Stimulated activated CD4-positive, alpha-beta T cell treated with anti-CD3 and anti-CD28 coated beads, Interleukin-2, amount 100 ng/mL, for 24 hours (primary cell): ENCODE results near the gene CLPTM1.

Experiments used
- DNase-seq, 2 donors: peaks; one replicate each; pipeline ENCODE4 v3.0.0-alpha.2; 2020

The CLPTM1 gene

DNA sequence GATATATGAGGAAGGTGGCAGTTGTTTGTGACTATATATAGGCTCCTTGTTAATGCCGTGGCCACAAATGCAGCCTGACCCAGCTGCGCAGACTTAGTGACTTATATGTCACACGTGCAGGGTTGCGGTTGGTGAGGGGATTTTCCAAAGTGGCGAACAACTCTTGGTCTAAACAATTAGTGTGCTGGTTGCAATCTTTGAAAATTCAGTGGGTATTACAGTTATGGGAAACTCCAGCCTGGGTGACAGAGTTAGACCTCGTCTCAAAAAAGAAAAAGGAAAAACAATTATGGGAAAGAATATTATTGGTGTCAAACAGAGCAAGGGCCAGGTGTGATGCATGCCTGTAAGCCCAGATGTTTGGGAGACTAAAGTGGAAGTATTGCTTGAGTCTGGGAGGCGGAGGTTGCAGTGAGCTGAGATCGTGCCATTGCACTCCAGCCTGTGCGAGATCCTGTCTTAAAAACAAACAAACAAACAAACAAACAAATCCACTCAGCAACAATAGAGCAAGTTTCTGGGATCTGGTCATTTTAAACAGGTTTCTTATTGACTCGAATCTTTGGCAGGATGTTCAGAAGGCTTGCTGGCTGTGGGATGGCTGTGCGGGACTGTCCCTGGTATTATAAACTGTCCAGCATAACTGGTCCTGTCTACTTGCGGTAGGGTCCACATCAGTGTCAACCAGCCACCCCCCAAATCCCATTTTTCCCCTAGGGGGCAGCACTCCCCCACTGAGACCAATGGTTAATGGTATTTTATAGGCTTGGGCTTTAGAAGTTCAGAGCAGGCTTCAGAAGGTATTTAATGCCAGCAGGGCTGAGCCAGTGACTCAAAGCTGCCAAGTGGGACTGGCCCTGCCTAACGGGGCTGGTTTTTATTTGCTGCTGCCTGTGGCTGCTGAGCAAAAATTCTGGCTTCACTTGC, 61.5 kb downstream of the CLPTM1 start:
- peak; percentile 66 to 75 for DNase-seq

- no peak for DNase-seq
Observed at GRCh38 chr19:45019187-45019586, 64.0 kb downstream of the CLPTM1 start.

DNA sequence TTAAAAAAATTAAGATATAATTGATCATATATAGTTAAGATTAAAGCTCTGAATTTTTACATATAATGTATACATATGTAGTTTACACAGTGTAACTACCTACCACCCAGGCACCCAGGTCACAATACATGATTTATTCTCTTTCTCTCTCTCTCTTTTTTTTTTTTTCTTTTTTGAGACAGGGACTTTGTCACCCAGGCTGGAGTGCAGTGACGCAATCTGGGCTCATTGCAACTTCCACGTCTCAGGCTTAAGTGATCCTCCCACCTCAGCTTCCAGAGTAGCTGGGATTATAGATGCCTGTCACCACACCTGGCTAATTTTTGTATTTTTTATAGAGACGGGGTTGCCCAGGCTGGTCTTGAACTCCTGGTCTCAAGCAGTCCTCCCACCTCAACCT, 64.9 kb downstream of the CLPTM1 start:
- no peak for DNase-seq

GRCh38 chr19:45021971-45022370, 66.8 kb downstream of the CLPTM1 start:
- DNase-seq, result no peak

GRCh38 chr19:45023048-45023447, 67.9 kb downstream of the CLPTM1 start:
- no peak for DNase-seq

GRCh38 chr19:45025264-45025663, 70.1 kb downstream of the CLPTM1 start:
- no peak for DNase-seq

GRCh38 chr19:45027371-45027770, 72.2 kb downstream of the CLPTM1 start:
- DNase-seq, result no peak

DNA sequence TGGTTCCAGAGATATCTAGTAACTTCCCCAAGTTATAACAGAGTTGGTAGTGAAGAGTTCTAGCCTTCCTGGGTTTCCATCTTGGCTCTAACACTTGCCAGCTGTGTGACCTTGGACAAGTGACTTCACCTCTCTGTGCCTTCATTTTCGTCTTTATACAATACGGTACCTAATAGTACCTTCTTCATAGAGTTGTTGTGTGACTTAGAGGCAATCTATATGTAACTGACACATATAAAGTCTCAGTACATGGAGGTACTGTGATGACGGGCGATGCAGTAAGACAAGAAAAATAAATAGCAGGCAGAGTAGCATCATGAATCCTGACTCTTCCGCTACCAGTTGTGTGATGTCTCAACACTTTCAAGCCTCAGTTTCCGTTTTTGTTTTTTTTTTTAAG, 75.6 kb downstream of the CLPTM1 start:
- DNase-seq, result no peak

- DNase-seq, result no peak
Observed at GRCh38 chr19:45032421-45032820, 77.2 kb downstream of the CLPTM1 start.

GRCh38 chr19:45035755-45036154, 80.6 kb downstream of the CLPTM1 start:
- no peak for DNase-seq

- no peak for DNase-seq
Observed at GRCh38 chr19:45037393-45038169, 82.4 kb downstream of the CLPTM1 start.

GRCh38 chr19:45038931-45039893, 84.0 kb downstream of the CLPTM1 start, which contains the start of gene CLASRP:
Gene CLASRP (plus strand): TSS chr19:45039045. CDS start chr19:45040213, 1,168 bp downstream.
- DNase-seq, result peak; percentile 91 to 92

GRCh38 chr19:45040059-45040771, 85.0 kb downstream of the CLPTM1 start:
- no peak for DNase-seq

- no peak for DNase-seq
Observed at GRCh38 chr19:45041125-45041524, 85.9 kb downstream of the CLPTM1 start.
